ENCODE data around the gene CABP5.

DNA sequence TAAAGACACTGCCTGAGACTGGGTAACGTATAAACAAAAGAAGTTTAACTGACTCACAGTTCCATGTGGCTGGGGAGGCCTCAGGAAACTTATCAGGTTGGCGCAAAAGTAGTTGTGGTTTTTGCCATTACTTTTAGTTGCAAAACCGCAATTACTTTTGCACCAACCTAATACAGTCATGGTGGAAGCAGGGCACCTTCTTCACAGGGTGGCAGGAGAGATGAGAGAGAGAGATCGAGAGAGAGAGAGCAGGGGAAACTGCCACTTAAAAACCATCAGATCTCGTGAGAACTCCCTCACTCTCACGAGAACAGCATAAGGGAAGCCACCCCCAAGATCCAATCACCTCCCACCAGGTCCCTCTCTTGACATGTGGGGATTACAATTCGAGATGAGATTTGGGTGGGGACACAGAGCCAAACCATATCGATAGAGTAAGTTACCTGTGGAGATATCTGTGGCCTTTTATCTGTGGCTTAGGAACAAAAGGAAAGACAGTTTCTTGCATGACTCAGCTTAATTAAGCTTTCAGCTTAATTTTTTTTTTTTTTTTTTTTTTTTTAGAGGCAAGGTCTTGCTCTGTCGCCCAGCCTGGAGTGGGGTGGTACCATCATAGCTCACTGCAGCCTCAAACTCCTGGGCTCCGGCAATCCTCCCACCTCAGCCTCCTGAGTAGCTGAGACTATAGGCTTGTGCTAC, 7.6 kb upstream of the CABP5 start:
- TF ChIP-seq, protein P1, sequence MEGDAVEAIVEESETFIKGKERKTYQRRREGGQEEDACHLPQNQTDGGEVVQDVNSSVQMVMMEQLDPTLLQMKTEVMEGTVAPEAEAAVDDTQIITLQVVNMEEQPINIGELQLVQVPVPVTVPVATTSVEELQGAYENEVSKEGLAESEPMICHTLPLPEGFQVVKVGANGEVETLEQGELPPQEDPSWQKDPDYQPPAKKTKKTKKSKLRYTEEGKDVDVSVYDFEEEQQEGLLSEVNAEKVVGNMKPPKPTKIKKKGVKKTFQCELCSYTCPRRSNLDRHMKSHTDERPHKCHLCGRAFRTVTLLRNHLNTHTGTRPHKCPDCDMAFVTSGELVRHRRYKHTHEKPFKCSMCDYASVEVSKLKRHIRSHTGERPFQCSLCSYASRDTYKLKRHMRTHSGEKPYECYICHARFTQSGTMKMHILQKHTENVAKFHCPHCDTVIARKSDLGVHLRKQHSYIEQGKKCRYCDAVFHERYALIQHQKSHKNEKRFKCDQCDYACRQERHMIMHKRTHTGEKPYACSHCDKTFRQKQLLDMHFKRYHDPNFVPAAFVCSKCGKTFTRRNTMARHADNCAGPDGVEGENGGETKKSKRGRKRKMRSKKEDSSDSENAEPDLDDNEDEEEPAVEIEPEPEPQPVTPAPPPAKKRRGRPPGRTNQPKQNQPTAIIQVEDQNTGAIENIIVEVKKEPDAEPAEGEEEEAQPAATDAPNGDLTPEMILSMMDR (IDR thresholded peaks at IDR 0.05): no peak
- TF ChIP-seq ZFX (IDR thresholded peaks at IDR 0.05; ENCODE audit: borderline replicate concordance): no peak
